Naive B cell (primary cell): Measurements from ENCODE around the gene PCCA. TPM values are rescaled to one million over a fixed set of nuclear protein-coding genes. Genes with fewer than 3 reads are reported as not detected.

Experiments
- ATAC-seq, 2 donors: fragments of 150-1000 bp; cut with Tn5 transposase; 2 replicates each; pipeline ENCODE4 v1.10.0; 2021; ENCODE audit warnings: low read depth in 2 of 2, mild to moderate bottlenecking in 2 of 2, moderate library complexity in 2 of 2
- DNase-seq: peaks from one replicate; pipeline ENCODE4 v3.0.0; 2022
- H3K27ac Mint-ChIP-seq, 6 donors: one replicate each; pipeline ENCODE4 v1.8.0; 2020 to 2022; ENCODE audit warnings: mild to moderate bottlenecking in 6 of 6, mixed read lengths in 6 of 6, moderate library complexity in 5 of 6, inconsistent platforms in 2 of 6
- H3K27me3 Mint-ChIP-seq, 3 donors: one replicate each; pipeline ENCODE4 v1.8.0; 2021 to 2022; ENCODE audit warnings: mixed read lengths in 3 of 3, mild to moderate bottlenecking in 1 of 3
- H3K36me3 Mint-ChIP-seq, 2 donors: one replicate each; pipeline ENCODE4 v1.8.0; 2020 to 2022; ENCODE audit warnings: mixed read lengths in 2 of 2, inconsistent platforms in 1 of 2, mild to moderate bottlenecking in 1 of 2
- H3K4me1 Mint-ChIP-seq, 3 donors: one replicate each; pipeline ENCODE4 v1.8.0; 2020 to 2022; ENCODE audit warnings: mixed read lengths in 3 of 3, inconsistent platforms in 1 of 3, mild to moderate bottlenecking in 1 of 3, moderate library complexity in 1 of 3
- H3K4me3 Mint-ChIP-seq, 8 donors: one replicate each; pipeline ENCODE4 v1.8.0; 2020 to 2022; ENCODE audit warnings: mild to moderate bottlenecking in 8 of 8, mixed read lengths in 8 of 8, moderate library complexity in 8 of 8, inconsistent platforms in 2 of 8
- H3K9me3 Mint-ChIP-seq, 7 donors: one replicate each; pipeline ENCODE4 v1.8.0; 2020 to 2022; ENCODE audit warnings: mixed read lengths in 7 of 7, mild to moderate bottlenecking in 5 of 7, inconsistent platforms in 2 of 7, moderate library complexity in 1 of 7
- polyA plus RNA-seq, 6 donors: library from polyadenylated mRNA; unstranded; fragments of 300-500 nt; fragmentation: Illumina TruSeq; gene quantifications; one replicate each; pipeline ENCODE4 v1.2.3, GENCODE V29; 2021; ENCODE audit warnings: low read depth in 6 of 6

PCCA gene
- polyA plus RNA-seq, 6 donors from 2014 or later = 2.4 to 8.4 (median 4.6) TPM

GRCh38 chr13:100100115-100100879 lies 11.4 kb downstream of the PCCA start:
- no peak overlapping the region for H3K4me3 Mint-ChIP-seq
- H3K36me3 Mint-ChIP-seq = peaks cover 9 to 14% of the 10 kb centered on the region in 2 donors
- H3K4me1 Mint-ChIP-seq = peaks cover 9 to 16% (median 13%) of the 10 kb centered on the region in 3 donors
- no peak for DNase-seq
- no peak for ATAC-seq
- H3K27ac Mint-ChIP-seq = no peak overlapping the region
- no peaks in the 10 kb centered on the region for H3K27me3 Mint-ChIP-seq
- peaks cover 0 to 8% (median 1%) of the 10 kb centered on the region in 7 donors for H3K9me3 Mint-ChIP-seq

GRCh38 chr13:100102042-100102441 lies 13.1 kb downstream of the PCCA start:
- peaks cover 10 to 21% (median 11%) of the 10 kb centered on the region in 3 donors for H3K4me1 Mint-ChIP-seq
- H3K4me3 Mint-ChIP-seq = no peak overlapping the region
- DNase-seq (no peak), ATAC-seq (no peak)
- peaks cover 9 to 14% of the 10 kb centered on the region in 2 donors for H3K36me3 Mint-ChIP-seq
- H3K9me3 Mint-ChIP-seq = peaks cover 0 to 8% (median 1%) of the 10 kb centered on the region in 7 donors
- no peaks in the 10 kb centered on the region for H3K27me3 Mint-ChIP-seq
- H3K27ac Mint-ChIP-seq = no peak overlapping the region

GRCh38 chr13:100106005-100106404 lies 17.1 kb downstream of the PCCA start:
- Mint-ChIP-seq H3K36me3 (peaks cover 9 to 14% of the 10 kb centered on the region in 2 donors), H3K27ac (peak overlapping the region in 1 of 6 donors; percentile 71), H3K4me3 (peak overlapping the region in 3 of 8 donors; percentile 4 to 53 (median 39)), H3K9me3 (peaks cover 0 to 8% (median 0%) of the 10 kb centered on the region in 7 donors), H3K4me1 (peaks cover 11 to 41% (median 21%) of the 10 kb centered on the region in 3 donors), H3K27me3 (no peaks in the 10 kb centered on the region)
- ATAC-seq (no peak), DNase-seq (no peak)

- DNase-seq (no peak), ATAC-seq (no peak)
- H3K4me1 Mint-ChIP-seq = peaks cover 11 to 41% (median 21%) of the 10 kb centered on the region in 3 donors
- H3K36me3 Mint-ChIP-seq = peaks cover 9 to 14% of the 10 kb centered on the region in 2 donors
- H3K27me3 Mint-ChIP-seq = no peaks in the 10 kb centered on the region
- H3K9me3 Mint-ChIP-seq = peaks cover 0 to 8% (median 0%) of the 10 kb centered on the region in 7 donors
- H3K4me3 Mint-ChIP-seq = no peak overlapping the region
- H3K27ac Mint-ChIP-seq = peak overlapping the region in 2 of 6 donors; percentile 6 to 71
Observed at GRCh38 chr13:100106705-100107104, 17.8 kb downstream of the PCCA start.

- peak overlapping the region in 1 of 6 donors; percentile 67 for H3K27ac Mint-ChIP-seq
- H3K4me3 Mint-ChIP-seq = peak overlapping the region in 1 of 8 donors; percentile 8
- peaks cover 0 to 5% (median 0%) of the 10 kb centered on the region in 7 donors for H3K9me3 Mint-ChIP-seq
- ATAC-seq = no peak
- peaks cover 11 to 41% (median 21%) of the 10 kb centered on the region in 3 donors for H3K4me1 Mint-ChIP-seq
- H3K27me3 Mint-ChIP-seq = no peaks in the 10 kb centered on the region
- H3K36me3 Mint-ChIP-seq = peaks cover 4 to 5% of the 10 kb centered on the region in 2 donors
- DNase-seq = no peak
Observed at GRCh38 chr13:100108913-100109507, 20.1 kb downstream of the PCCA start.

- Mint-ChIP-seq H3K36me3 (peaks cover 0 to 6% of the 10 kb centered on the region in 2 donors), H3K4me1 (peaks cover 9 to 37% (median 19%) of the 10 kb centered on the region in 3 donors), H3K27me3 (no peaks in the 10 kb centered on the region), H3K9me3 (no peaks in the 10 kb centered on the region), H3K27ac (peak overlapping the region in 1 of 6 donors; percentile 38), H3K4me3 (no peak overlapping the region)
- DNase-seq = no peak
- ATAC-seq = no peak
Observed at GRCh38 chr13:100110269-100110668, 21.4 kb downstream of the PCCA start.

- DNase-seq (no peak), ATAC-seq (no peak)
- H3K27ac Mint-ChIP-seq = no peak overlapping the region
- H3K36me3 Mint-ChIP-seq = peaks cover 0 to 6% of the 10 kb centered on the region in 2 donors
- no peaks in the 10 kb centered on the region for H3K9me3 Mint-ChIP-seq
- H3K27me3 Mint-ChIP-seq = no peaks in the 10 kb centered on the region
- H3K4me1 Mint-ChIP-seq = peaks cover 8 to 20% (median 15%) of the 10 kb centered on the region in 3 donors
- no peak overlapping the region for H3K4me3 Mint-ChIP-seq
Observed at GRCh38 chr13:100112186-100112838, 23.4 kb downstream of the PCCA start.

- no peak for DNase-seq
- Mint-ChIP-seq H3K9me3 (peaks cover 0 to 5% (median 4%) of the 10 kb centered on the region in 7 donors), H3K27ac (peak overlapping the region in 1 of 6 donors; percentile 44), H3K36me3 (peaks cover 0 to 23% of the 10 kb centered on the region in 2 donors), H3K4me1 (peaks cover 0 to 6% (median 3%) of the 10 kb centered on the region in 3 donors), H3K27me3 (no peaks in the 10 kb centered on the region), H3K4me3 (no peak overlapping the region)
- ATAC-seq = no peak
Observed at GRCh38 chr13:100115693-100116254, 26.9 kb downstream of the PCCA start.

- H3K27ac Mint-ChIP-seq = peak overlapping the region in 1 of 6 donors; percentile 27
- peaks cover 4 to 20% (median 14%) of the 10 kb centered on the region in 7 donors for H3K9me3 Mint-ChIP-seq
- H3K36me3 Mint-ChIP-seq = peaks cover 14 to 23% of the 10 kb centered on the region in 2 donors
- ATAC-seq (no peak), DNase-seq (no peak)
- H3K4me1 Mint-ChIP-seq = peaks cover 3 to 7% (median 5%) of the 10 kb centered on the region in 3 donors
- peak overlapping the region in 1 of 8 donors; percentile 6 for H3K4me3 Mint-ChIP-seq
- H3K27me3 Mint-ChIP-seq = no peaks in the 10 kb centered on the region
Observed at GRCh38 chr13:100124265-100124664, 35.4 kb downstream of the PCCA start.

- Mint-ChIP-seq H3K27ac (no peak overlapping the region), H3K9me3 (peaks cover 4 to 15% (median 11%) of the 10 kb centered on the region in 7 donors), H3K27me3 (no peaks in the 10 kb centered on the region), H3K4me1 (peaks cover 12 to 15% (median 13%) of the 10 kb centered on the region in 3 donors), H3K4me3 (no peak overlapping the region), H3K36me3 (peaks cover 13 to 14% of the 10 kb centered on the region in 2 donors)
- DNase-seq (no peak), ATAC-seq (no peak)
Observed at GRCh38 chr13:100125946-100126345, 37.1 kb downstream of the PCCA start.

- H3K4me3 Mint-ChIP-seq = no peak overlapping the region
- no peaks in the 10 kb centered on the region for H3K27me3 Mint-ChIP-seq
- H3K36me3 Mint-ChIP-seq = peaks cover 0 to 4% of the 10 kb centered on the region in 2 donors
- H3K4me1 Mint-ChIP-seq = peaks cover 12 to 15% (median 13%) of the 10 kb centered on the region in 3 donors
- ATAC-seq (no peak), DNase-seq (no peak)
- peaks cover 0 to 2% (median 0%) of the 10 kb centered on the region in 7 donors for H3K9me3 Mint-ChIP-seq
- no peak overlapping the region for H3K27ac Mint-ChIP-seq
Observed at GRCh38 chr13:100128373-100128772, 39.5 kb downstream of the PCCA start.

GRCh38 chr13:100128838-100129237 lies 39.9 kb downstream of the PCCA start:
- ATAC-seq (no peak), DNase-seq (no peak)
- H3K36me3 Mint-ChIP-seq = peaks cover under 1 to 9% of the 10 kb centered on the region in 2 donors
- H3K27ac Mint-ChIP-seq = no peak overlapping the region
- H3K27me3 Mint-ChIP-seq = no peaks in the 10 kb centered on the region
- H3K4me1 Mint-ChIP-seq = peaks cover 12 to 15% (median 13%) of the 10 kb centered on the region in 3 donors
- H3K4me3 Mint-ChIP-seq = no peak overlapping the region
- peaks cover 0 to 2% (median 0%) of the 10 kb centered on the region in 7 donors for H3K9me3 Mint-ChIP-seq

GRCh38 chr13:100129605-100130004 lies 40.7 kb downstream of the PCCA start:
- no peak for DNase-seq
- ATAC-seq = peak in 1 of 2 donors; percentile 18
- Mint-ChIP-seq H3K4me1 (peaks cover 12 to 15% (median 13%) of the 10 kb centered on the region in 3 donors), H3K27ac (peak overlapping the region in 1 of 6 donors; percentile 25), H3K27me3 (no peaks in the 10 kb centered on the region), H3K4me3 (no peak overlapping the region), H3K9me3 (peaks cover 0 to 2% (median 0%) of the 10 kb centered on the region in 7 donors), H3K36me3 (peaks cover 6 to 16% of the 10 kb centered on the region in 2 donors)
